Measurements from ENCODE around the gene TLDC2. TPM values are rescaled to one million over a fixed set of nuclear protein-coding genes. Genes with fewer than 3 reads are reported as not detected.

The TLDC2 gene
- total RNA-seq, 1 experiment from 2014 or later: not detected

- intact Hi-C loops (cut with micrococcal nuclease; ENCODE audit: unreplicated experiment): no loop called here
- DNase-seq: no peak
Measured at GRCh38 chr20:36908603-36909002, 32.7 kb downstream of the TLDC2 start.

GRCh38 chr20:36916199-36916598, 40.3 kb downstream of the TLDC2 start:
- ChIA-PET CTCF (no interaction called here), POLR2A (no interaction called here)
- TF ChIP-seq CTCF (IDR thresholded peaks at IDR 0.05; ENCODE audit: insufficient read depth in 1 of 2, low read depth in 1 of 2, low read length in 1 of 2, severe bottlenecking in 1 of 2, unreplicated experiment in 1 of 2): no peak
- Mint-ChIP-seq H3K27ac (ENCODE audit: unreplicated experiment) (no peak overlapping the region), H3K4me1 (ENCODE audit: low read depth, unreplicated experiment) (no peaks in the 10 kb centered on the region), H3K36me3 (ENCODE audit: insufficient read depth, unreplicated experiment) (peaks cover 19% of the 10 kb centered on the region), H3K9me3 (ENCODE audit: unreplicated experiment) (no peaks in the 10 kb centered on the region), H3K27me3 (ENCODE audit: insufficient read depth, unreplicated experiment) (no peaks in the 10 kb centered on the region), H3K4me3 (ENCODE audit: unreplicated experiment) (no peak overlapping the region)
- Histone ChIP-seq H3K27me3 (replicated peaks; ENCODE audit: control insufficient read depth, insufficient read depth, low read length) (no peaks in the 10 kb centered on the region), H3K4me3 (ENCODE audit: low read depth, low read length) (no peak overlapping the region), H3K36me3 (ENCODE audit: control insufficient read depth, insufficient read depth, low read length) (no peaks in the 10 kb centered on the region), H3K4me1 (no peaks in the 10 kb centered on the region), H3K9me3 (no peaks in the 10 kb centered on the region)
- intact Hi-C loops (cut with micrococcal nuclease; ENCODE audit: unreplicated experiment): no loop called here
- no peak for DNase-seq
- no TSS peak for BruUV-seq (replicated peaks)

More at GRCh38 chr20:36908603-36909002, 32.7 kb downstream of the TLDC2 start:
- CTCF ChIA-PET: interaction anchor here (3.4 kb wide), 1 partner anchor 11 kb away, joined by 13 read pairs; no protein-coding TSS in a partner anchor
- no TSS peak for BruUV-seq (replicated peaks)
- no peaks in the 10 kb centered on the region for H3K9me3 Mint-ChIP-seq (ENCODE audit: unreplicated experiment)
- no peak overlapping the region for H3K4me3 Mint-ChIP-seq (ENCODE audit: unreplicated experiment)
- Histone ChIP-seq H3K27me3 (replicated peaks; ENCODE audit: control insufficient read depth, insufficient read depth, low read length) (no peaks in the 10 kb centered on the region), H3K36me3 (ENCODE audit: control insufficient read depth, insufficient read depth, low read length) (peaks cover 1% of the 10 kb centered on the region; the same call in 1 of the 2 replicates), H3K9me3 (no peaks in the 10 kb centered on the region), H3K4me3 (ENCODE audit: low read depth, low read length) (no peak overlapping the region), H3K4me1 (no peaks in the 10 kb centered on the region)
- no peaks in the 10 kb centered on the region for H3K4me1 Mint-ChIP-seq (ENCODE audit: low read depth, unreplicated experiment)
- no peak overlapping the region for H3K27ac Mint-ChIP-seq (ENCODE audit: unreplicated experiment)
- POLR2A ChIA-PET: no interaction called here
- H3K27me3 Mint-ChIP-seq (ENCODE audit: insufficient read depth, unreplicated experiment): no peaks in the 10 kb centered on the region
- peaks cover 19% of the 10 kb centered on the region for H3K36me3 Mint-ChIP-seq (ENCODE audit: insufficient read depth, unreplicated experiment)
- no peak for TF ChIP-seq CTCF (IDR thresholded peaks at IDR 0.05; ENCODE audit: insufficient read depth in 1 of 2, low read depth in 1 of 2, low read length in 1 of 2, severe bottlenecking in 1 of 2, unreplicated experiment in 1 of 2)

- Mint-ChIP-seq H3K27ac (ENCODE audit: unreplicated experiment) (no peak overlapping the region), H3K4me3 (ENCODE audit: unreplicated experiment) (no peak overlapping the region), H3K9me3 (ENCODE audit: unreplicated experiment) (no peaks in the 10 kb centered on the region), H3K27me3 (ENCODE audit: insufficient read depth, unreplicated experiment) (no peaks in the 10 kb centered on the region), H3K36me3 (ENCODE audit: insufficient read depth, unreplicated experiment) (peaks cover 17% of the 10 kb centered on the region), H3K4me1 (ENCODE audit: low read depth, unreplicated experiment) (no peaks in the 10 kb centered on the region)
- Histone ChIP-seq H3K4me3 (ENCODE audit: low read depth, low read length) (no peak overlapping the region), H3K36me3 (ENCODE audit: control insufficient read depth, insufficient read depth, low read length) (no peaks in the 10 kb centered on the region), H3K27me3 (replicated peaks; ENCODE audit: control insufficient read depth, insufficient read depth, low read length) (no peaks in the 10 kb centered on the region), H3K9me3 (no peaks in the 10 kb centered on the region), H3K4me1 (no peaks in the 10 kb centered on the region)
- no TSS peak for BruUV-seq (replicated peaks)
- CTCF ChIA-PET: interaction anchor here (0.5 kb wide), 1 partner anchor 81 kb away, joined by 3 read pairs; no protein-coding TSS in a partner anchor
- POLR2A ChIA-PET: no interaction called here
- intact Hi-C loops (cut with micrococcal nuclease; ENCODE audit: unreplicated experiment): no loop called here
- TF ChIP-seq CTCF (IDR thresholded peaks at IDR 0.05; ENCODE audit: insufficient read depth in 1 of 2, low read depth in 1 of 2, low read length in 1 of 2, severe bottlenecking in 1 of 2, unreplicated experiment in 1 of 2): no peak
- no peak for DNase-seq
Measured at GRCh38 chr20:36917240-36917639, 41.3 kb downstream of the TLDC2 start.
